SU-DHL-6 (cell line): ENCODE data around the gene HIPK4.

Experiments used
- H2AFZ ChIP-seq: fragments of 200-600 bp; sonication (generic); 2 replicates; pipeline ENCODE4 v1.6.1; 2014; ENCODE audit warnings: low read depth, mild to moderate bottlenecking, moderate library complexity, mixed read lengths, antibody characterized with exemption, low read length; ENCODE audit not compliant: severe bottlenecking
- H3F3A ChIP-seq: fragments of 200-600 bp; shearing (Covaris generic); 2 replicates; pipeline ENCODE4 v1.6.0; 2016; ENCODE audit warnings: antibody characterized with exemption, mild to moderate bottlenecking; ENCODE audit not compliant: insufficient read depth
- H3K27ac ChIP-seq: fragments of 200-600 bp; sonication (generic); 2 replicates; pipeline ENCODE4 v1.5.1; 2016; ENCODE audit warnings: low read depth, mild to moderate bottlenecking, low read length, moderate library complexity, mixed read lengths
- H3K27me3 ChIP-seq: fragments of 200-600 bp; sonication (generic), shearing (Covaris generic); 2 replicates; pipeline ENCODE4 v1.6.0; 2014; ENCODE audit warnings: mild to moderate bottlenecking, low read length
- H3K36me3 ChIP-seq: fragments of 200-600 bp; sonication (generic); 2 replicates; pipeline ENCODE4 v1.6.1; 2014; ENCODE audit warnings: mild to moderate bottlenecking, low read length, mixed read lengths
- H3K4me2 ChIP-seq: fragments of 300-600, 200-600 bp; shearing (Covaris generic), sonication (generic); 2 replicates; pipeline ENCODE4 v1.6.0; 2014; ENCODE audit warnings: low read length, low read depth, mild to moderate bottlenecking; ENCODE audit not compliant: poor library complexity, severe bottlenecking
- H3K4me3 ChIP-seq: fragments of 200-600 bp; sonication (generic); 2 replicates; pipeline ENCODE4 v1.5.1; 2014; ENCODE audit warnings: antibody characterized with exemption, low read length, mild to moderate bottlenecking, mixed read lengths; ENCODE audit not compliant: insufficient read depth, poor library complexity, severe bottlenecking
- H3K79me2 ChIP-seq: fragments of 200-600 bp; sonication (generic); 2 replicates; pipeline ENCODE4 v1.6.1; 2014; ENCODE audit warnings: mild to moderate bottlenecking, low read length, moderate library complexity; ENCODE audit not compliant: insufficient read depth
- H3K9ac ChIP-seq: fragments of 200-600 bp; sonication (generic); 2 replicates; pipeline ENCODE4 v1.7.0; 2014; ENCODE audit warnings: mild to moderate bottlenecking, low read length
- H3K9me2 ChIP-seq: fragments of 200-600 bp; sonication (generic); replicated peaks from 2 replicates; pipeline ENCODE4 v1.6.1; 2014; ENCODE audit warnings: low read length; ENCODE audit not compliant: insufficient read depth
- H3K9me3 ChIP-seq: fragments of 200-600 bp; sonication (generic); 2 replicates; pipeline ENCODE4 v1.6.1; 2014; ENCODE audit warnings: low read length, mixed read lengths; ENCODE audit not compliant: insufficient read depth
- H4K20me1 ChIP-seq: fragments of 200-600 bp; sonication (generic); 2 replicates; pipeline ENCODE4 v1.6.1; 2014; ENCODE audit warnings: low read depth, mild to moderate bottlenecking, antibody characterized with exemption, low read length, moderate library complexity, mixed read lengths
- EZH2phosphoT487 ChIP-seq: fragments of 200-600 bp; sonication (generic), shearing (Covaris generic); conservative IDR thresholded peaks from 2 replicates; pipeline ENCODE4 v1.6.1; 2018; ENCODE audit warnings: mild to moderate bottlenecking, antibody characterized with exemption, low read length, moderate library complexity, mixed read lengths
- TF ChIP-seq, protein P1 (sequence below): fragments of 200-600 bp; sonication (generic); IDR thresholded peaks from one replicate; pipeline ENCODE4 v1.5.1; 2017; ENCODE audit warnings: antibody characterized with exemption, mild to moderate bottlenecking, low read length, moderate library complexity; ENCODE audit not compliant: insufficient read depth, poor library complexity, severe bottlenecking

HIPK4 gene

DNA sequence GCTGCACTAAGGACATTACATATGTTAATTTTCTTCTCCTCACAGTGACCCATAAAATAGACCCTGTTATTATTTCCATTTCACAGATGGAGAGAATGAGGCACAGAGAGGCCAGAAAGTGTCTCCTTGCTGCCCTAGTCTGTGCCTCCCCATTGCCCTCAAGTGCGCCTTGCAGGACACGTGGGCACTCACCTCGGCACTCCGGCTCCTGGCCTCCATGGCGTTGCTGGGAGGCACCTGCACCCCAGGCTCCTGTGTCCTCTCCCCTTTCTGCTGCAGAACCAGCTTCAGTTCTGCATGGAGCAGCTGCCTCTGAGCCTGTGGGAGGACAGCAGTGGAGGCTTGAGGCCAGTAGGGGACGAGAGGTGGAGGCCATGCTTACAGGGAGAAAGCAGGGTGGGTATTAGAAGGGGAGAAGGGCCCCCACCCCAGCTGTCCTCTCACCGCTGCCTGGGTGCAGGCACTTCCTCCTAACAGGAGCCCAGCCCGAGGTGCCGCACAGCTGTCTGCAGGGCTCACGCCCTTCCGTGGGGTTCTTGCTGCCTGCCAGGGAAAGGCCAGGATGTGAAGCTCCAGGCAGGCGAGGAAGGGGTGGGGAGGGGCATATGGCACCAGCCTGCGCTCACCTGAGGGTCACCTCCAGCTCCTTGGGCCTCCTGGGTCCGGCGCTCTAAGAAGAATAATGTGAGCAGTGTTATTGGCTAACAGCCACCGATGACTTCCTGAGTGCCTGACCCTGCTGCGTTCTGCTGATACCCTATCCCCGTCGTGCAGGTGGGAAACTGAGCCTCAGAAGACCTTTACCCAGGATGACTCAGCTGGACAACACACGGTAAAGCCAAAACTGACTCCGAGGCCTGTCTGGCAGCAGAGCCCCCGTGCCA lies 18.0 kb upstream of the HIPK4 start:
- H3K4me2 ChIP-seq: no peak overlapping the region
- TF ChIP-seq, protein P1, sequence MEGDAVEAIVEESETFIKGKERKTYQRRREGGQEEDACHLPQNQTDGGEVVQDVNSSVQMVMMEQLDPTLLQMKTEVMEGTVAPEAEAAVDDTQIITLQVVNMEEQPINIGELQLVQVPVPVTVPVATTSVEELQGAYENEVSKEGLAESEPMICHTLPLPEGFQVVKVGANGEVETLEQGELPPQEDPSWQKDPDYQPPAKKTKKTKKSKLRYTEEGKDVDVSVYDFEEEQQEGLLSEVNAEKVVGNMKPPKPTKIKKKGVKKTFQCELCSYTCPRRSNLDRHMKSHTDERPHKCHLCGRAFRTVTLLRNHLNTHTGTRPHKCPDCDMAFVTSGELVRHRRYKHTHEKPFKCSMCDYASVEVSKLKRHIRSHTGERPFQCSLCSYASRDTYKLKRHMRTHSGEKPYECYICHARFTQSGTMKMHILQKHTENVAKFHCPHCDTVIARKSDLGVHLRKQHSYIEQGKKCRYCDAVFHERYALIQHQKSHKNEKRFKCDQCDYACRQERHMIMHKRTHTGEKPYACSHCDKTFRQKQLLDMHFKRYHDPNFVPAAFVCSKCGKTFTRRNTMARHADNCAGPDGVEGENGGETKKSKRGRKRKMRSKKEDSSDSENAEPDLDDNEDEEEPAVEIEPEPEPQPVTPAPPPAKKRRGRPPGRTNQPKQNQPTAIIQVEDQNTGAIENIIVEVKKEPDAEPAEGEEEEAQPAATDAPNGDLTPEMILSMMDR: no peak
- TF ChIP-seq EZH2phosphoT487: no peak
- H3K4me3 ChIP-seq: no peak overlapping the region
- no peak overlapping the region for H2AFZ ChIP-seq
- H3K79me2 ChIP-seq: no peaks in the 10 kb centered on the region
- H3K27ac ChIP-seq: no peak overlapping the region
- no peaks in the 10 kb centered on the region for H4K20me1 ChIP-seq
- H3K9me2 ChIP-seq: no peaks in the 10 kb centered on the region
- H3K36me3 ChIP-seq: no peaks in the 10 kb centered on the region
- no peaks in the 10 kb centered on the region for H3K9me3 ChIP-seq
- no peaks in the 10 kb centered on the region for H3F3A ChIP-seq
- no peak overlapping the region for H3K9ac ChIP-seq
- H3K27me3 ChIP-seq: no peaks in the 10 kb centered on the region

DNA sequence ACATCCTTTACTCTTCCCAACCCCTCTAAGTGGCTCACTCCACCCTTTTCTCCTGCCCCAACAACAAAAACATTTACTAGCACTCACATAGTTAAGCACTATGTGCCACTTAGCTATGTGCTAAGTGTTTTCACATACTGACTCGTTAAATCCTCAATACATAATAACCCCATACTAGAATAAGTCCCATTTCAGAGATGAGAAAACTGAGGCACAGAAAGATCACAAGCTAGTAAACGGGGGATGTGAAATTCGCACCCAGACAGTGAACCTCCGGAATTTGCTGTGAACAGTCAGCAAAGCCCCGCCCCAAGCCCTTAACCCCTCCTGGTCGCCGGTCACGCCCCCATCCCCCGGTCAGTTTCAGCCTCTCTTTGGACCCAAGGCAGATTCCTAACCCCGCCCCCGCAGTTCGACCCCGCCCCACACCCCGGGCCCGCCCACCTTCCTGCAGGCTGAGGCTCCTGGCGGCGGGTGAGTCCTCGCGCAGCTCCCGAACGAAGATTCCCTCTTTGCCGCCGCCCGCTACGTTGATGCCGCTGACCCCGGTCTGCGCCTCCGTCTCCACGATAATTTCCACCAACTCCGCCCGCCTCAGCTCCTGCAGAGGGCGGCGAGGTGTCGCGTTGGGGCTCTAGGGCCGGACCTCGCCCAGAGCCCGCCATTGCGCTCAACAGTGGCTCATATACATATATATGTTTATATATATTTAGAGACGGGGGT lies 13.4 kb upstream of the HIPK4 start:
- Histone ChIP-seq H3K9me2 (no peaks in the 10 kb centered on the region), H3K36me3 (no peaks in the 10 kb centered on the region), H3K9me3 (no peaks in the 10 kb centered on the region), H4K20me1 (no peaks in the 10 kb centered on the region), H3K9ac (peak overlapping the region; percentile 50), H3K4me3 (peak overlapping the region; percentile 60), H3K27me3 (no peaks in the 10 kb centered on the region), H3K79me2 (no peaks in the 10 kb centered on the region), H3K4me2 (peak overlapping the region; percentile 97), H3F3A (no peaks in the 10 kb centered on the region), H3K27ac (0 out of 2 replicates have a peak overlapping the region, but pooled peaks have one; percentile 30), H2AFZ (peak overlapping the region; percentile 99)
- TF ChIP-seq, protein P1: no peak
- no peak for TF ChIP-seq EZH2phosphoT487

DNA sequence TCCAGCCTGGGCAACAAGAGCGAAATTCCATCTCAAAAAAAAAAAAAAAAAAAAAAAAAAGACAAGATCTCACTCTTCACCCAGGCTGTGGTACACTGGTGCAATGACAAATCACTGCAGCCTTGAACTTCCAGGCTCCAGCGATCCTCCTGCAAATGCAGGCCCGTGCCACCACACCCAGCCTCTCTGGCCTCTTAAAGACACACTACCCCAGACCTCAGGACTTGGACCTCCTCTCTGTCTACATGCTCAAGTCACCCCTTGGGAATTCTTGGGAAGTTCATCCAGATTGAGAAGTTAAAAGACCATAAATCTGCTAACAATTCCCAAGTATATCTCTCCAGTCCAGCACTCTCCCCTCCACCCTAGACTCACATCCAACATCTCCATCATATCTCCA lies 10.6 kb upstream of the HIPK4 start:
- H3K79me2 ChIP-seq: no peaks in the 10 kb centered on the region
- no peaks in the 10 kb centered on the region for H3K27me3 ChIP-seq
- H3F3A ChIP-seq: no peaks in the 10 kb centered on the region
- H3K4me2 ChIP-seq: no peak overlapping the region
- H2AFZ ChIP-seq: no peak overlapping the region
- H4K20me1 ChIP-seq: no peaks in the 10 kb centered on the region
- H3K27ac ChIP-seq: no peak overlapping the region
- no peak for TF ChIP-seq EZH2phosphoT487
- TF ChIP-seq, protein P1: no peak
- H3K4me3 ChIP-seq: no peak overlapping the region
- H3K9ac ChIP-seq: no peak overlapping the region
- no peaks in the 10 kb centered on the region for H3K36me3 ChIP-seq
- H3K9me2 ChIP-seq: no peaks in the 10 kb centered on the region
- no peaks in the 10 kb centered on the region for H3K9me3 ChIP-seq
